Stimulated activated CD8-positive, alpha-beta memory T cell treated with anti-CD3 and anti-CD28 coated beads, Interleukin-7, amount 100 ng/mL, for 1 hour (primary cell): ENCODE measurements around the gene BEND5.

Experiments used
- DNase-seq, 2 donors: peaks; one replicate each; pipeline ENCODE4 v3.0.0-alpha.2; 2020; ENCODE audit warnings: low read depth in 2 of 2

Gene BEND5

DNA sequence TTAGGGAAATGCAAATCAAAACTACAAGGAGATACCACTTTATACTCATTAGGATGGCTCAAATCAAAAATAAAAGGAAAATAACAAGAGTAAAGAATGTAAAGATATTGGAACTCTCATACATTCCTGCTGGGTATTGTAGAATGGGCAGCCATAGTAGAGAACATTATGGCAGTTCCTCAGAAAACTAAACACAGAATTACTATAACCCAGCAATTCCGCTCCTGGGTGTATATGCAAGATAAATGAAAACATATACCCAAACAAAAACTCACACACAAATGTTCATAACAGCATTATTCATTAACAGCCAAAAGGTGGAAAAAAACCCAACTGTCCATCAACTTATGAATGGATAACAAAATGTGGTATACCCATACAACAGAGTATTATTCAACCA is 11.4 kb downstream of the BEND5 start:
- no peak for DNase-seq

DNA sequence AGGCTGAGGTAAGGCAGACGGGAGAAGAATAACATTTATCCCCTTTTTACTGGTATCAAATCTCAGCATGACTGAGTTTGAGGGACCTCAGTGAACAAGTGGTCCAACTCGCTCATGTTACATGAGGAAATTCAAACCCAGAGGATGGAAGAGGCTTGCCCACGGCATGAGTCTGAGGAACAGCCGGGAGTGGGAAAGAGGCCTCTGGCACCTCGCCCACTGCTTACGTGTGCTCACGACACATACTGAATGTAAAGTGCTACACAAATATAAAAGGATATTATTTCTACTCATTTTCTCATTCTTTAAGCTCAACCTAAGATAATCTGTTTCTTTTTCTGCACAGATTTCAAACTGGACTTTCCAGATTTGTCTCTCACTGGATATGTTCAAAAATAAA is 14.7 kb downstream of the BEND5 start:
- no peak for DNase-seq

DNA sequence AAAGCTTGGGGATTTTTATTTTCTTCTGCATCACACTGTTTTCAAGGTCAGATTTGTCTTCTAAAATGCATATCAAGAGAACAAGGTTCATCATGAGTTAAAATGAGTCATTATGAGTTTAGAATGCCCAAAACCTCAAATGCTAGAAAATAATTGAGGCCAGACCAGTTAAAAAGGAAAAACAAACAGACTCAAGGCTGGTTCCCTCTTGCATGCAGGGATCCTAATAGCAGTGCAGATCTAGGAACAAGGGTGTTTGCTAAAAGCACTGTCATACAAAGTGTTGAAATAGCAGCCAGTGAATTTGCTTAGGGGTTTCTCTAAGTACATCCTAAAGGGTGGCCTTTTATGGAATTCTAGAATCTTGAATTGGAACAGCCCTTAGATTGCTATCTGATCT is 15.3 kb downstream of the BEND5 start:
- DNase-seq, result no peak

DNA sequence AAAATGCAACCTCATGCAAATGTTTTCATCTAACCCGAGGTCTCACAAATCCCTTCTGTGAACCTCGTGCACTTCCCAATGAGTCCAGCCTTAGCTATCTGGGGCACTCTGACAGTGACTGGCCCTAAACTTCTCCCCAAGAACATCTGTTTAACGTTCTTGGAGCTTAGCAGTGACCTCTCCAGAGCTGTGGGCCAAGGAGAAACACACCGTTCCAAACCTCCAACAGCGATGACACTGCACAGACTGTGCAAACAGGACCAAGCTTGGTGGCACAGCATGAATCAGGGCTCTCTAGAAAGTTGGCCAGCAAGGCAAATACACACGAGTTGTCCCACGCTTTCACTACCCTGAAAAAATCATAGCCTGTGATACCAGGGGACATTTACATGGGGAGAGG is 15.8 kb downstream of the BEND5 start:
- no peak for DNase-seq

DNA sequence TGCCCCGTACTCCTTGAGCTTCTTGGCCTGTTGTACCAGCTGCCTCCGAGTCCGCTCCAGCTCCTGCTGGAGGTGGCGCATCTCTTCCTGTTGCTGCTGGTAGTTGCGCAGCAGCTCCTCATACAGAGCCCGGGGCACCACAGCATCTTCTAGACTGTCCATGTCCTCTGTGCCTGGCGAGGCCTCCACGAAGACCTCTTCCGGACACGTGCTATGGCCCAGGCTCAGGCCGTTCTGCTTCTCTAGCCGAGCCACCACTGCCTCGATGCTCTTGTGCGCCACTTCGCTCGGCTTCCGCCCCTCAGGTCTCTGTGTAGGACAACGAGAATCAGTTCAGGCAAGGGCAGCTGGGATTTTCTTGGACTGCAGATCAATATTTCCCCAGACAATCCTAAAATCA is 17.7 kb downstream of the BEND5 start:
- no peak for DNase-seq

DNA sequence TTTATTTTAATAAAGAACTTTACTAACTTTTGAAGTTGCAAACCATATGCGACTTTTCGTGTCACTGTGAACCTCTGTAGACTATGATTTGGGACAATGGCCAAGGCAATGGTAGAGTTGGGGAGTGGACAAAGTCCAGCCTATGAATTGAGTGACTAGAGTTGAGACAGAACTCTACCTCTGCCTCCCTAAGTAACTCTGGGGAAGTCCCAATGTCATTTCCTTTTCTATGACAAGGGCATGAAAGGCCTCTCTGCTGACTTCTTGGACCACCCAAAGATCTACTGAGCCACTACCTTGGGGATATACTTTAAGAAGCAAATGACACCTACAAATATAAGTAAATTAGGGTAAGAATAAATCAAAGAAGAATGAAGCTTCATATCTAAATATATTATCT is 19.3 kb downstream of the BEND5 start:
- DNase-seq, result no peak

DNA sequence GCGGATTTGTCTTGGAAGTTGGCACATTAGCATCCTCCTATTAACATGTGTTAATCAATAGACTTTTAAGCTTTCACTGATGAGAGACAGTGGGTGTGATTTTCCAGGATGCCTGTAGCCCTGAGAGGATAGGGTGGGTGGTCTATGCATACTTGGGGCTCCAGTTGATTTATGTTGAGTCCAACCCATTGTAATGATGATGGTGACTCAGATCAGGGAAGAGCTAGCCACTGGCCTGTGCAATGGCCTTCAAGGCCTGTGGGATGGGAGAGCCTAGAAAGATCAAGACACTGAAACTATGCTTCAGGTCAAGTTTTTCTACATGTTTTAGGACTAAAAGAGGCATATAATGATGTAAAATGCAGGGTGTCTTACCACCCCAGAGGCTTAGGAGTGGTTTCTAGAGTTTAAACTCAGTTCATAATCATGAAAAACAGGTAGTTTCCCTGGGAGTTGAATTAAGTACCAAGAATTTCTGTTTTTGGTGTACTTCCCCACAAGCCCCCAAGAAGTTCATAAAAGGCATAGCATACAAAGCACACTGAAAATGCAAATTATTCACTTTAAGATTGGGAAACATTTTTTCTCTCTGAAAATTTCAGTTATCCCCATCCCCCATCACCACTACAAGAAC is 19.9 kb downstream of the BEND5 start:
- no peak for DNase-seq

DNA sequence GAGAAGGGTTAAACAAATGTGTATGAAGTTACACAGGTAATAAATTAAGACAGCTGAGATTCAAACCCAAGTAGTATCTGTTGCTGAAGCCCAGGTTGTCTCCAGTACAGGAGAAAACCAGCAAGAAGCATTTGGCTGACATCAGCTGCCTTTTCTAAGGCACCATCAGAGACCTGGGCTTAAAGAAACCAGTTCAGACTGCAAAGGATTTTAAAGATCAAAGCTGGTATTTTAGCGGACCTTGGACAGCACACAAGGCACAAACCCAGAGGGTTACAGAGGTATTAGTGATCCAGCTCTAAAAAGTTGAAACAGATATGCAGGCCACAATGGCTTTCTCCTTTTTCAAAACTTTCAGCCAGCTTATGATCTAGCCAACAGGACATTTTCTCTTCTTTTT is 23.4 kb downstream of the BEND5 start:
- no peak for DNase-seq

DNA sequence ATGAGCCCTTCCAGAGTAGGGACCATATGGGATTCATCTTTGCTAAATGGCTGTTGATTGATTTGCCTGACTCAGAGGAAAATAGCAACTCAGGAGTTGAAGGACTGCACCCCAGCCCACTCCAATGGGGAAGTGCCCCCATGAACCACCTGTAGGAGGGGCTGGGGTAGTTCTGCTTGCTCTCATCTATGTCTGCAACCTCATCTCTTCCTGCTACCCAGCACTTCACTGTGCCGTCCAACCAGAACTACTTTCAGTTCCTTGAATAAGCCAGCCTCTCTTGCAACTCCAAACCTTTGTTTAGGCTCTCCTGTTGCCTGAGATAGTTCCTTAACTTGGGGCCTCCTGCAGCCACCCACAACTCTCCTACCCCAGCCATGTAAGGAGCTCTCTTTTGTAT is 26.6 kb downstream of the BEND5 start:
- DNase-seq, result no peak

DNA sequence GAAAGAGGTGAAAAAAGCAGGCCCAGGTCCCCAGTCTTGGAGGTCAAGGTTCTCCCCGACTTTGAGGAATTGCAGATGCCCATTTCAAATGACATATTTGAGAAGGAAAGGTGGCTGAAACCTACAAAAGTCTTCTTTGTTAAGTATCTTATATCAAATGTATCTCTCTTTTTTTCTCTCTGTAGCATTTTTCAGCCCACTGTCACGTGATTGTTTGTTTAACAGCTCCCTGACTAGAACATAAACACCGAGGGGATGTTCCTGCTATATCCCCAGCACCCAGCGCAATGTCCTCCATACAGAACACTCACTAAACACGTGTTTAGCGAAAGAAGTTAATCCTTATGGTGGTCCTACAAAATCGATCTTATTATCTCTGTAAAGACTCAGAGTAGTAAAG is 27.6 kb downstream of the BEND5 start:
- DNase-seq, result no peak

DNA sequence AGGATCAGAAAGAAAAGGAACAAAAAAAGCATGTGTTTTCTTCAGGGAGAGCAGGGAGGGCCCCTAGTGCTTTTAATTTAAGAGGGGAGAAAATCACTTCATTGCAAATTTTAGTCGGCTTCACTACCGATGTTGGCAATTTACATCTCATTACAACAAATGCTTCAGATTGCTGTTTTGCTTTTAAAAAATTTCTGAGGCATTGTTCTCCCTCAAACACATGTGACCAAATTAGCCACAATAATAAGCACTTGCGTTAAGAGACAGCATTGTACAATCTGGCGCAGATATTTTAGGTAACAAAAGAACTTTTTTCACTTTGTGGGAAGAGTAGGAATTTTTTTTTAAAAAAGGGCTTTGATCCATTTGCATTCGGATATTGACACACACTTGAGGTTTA is 29.8 kb downstream of the BEND5 start:
- DNase-seq, result no peak

DNA sequence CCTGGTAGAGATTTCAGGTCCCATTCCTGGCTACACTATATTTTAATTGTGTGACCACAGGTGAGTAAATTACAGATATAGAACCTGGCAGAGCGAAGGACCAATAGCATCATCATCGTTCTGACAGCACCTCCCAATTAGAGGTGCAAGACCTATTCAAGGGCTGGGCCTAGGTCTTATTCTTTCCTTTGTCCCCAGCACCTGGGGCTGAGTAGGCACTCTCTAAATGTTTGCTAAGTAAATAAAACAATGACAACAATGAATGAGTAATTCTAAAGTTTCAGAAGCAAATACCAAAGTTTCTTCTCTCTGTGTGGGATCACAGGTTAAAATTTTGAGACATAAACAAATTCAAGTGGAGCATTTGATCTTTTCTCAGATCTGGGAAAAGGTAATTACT is 32.7 kb downstream of the BEND5 start:
- DNase-seq, result no peak

DNA sequence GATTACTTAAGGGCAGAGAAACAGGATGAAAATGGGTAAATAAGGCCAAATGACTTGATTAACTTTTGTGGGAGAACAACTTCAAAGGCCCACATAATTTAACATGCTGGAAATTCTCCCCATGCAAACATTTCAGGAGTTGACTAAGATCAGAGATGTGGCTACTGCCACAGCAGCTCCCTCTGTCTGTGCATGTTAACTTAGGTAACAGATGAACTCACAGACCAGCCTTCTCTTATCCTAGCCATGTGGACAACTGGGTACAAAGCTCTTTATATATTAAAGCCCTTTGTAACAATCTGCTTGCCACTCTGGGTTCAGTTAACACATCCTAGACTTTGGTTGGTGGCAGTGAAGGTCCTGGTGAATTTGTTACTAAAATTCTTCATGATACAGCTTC is 33.2 kb downstream of the BEND5 start:
- DNase-seq, result no peak

DNA sequence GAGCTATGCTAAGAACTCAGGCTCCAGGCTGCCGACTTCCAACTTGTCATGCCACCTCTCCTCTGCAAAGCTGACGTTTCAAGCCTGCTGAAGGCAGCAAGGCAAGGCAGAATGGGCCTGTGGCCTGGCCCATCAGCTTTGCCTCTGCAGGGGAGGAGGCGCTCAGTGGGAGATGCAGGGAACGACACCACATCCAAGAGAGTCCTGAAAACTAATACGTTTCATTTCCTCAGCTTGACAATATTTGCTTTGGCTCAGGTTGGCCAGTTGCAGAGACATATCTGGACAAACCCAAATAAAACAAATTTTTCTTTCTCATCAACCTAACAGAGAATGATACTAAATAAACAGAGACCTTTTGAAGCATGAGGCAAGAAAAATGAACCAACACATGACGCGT is 35.3 kb downstream of the BEND5 start:
- DNase-seq, result no peak

DNA sequence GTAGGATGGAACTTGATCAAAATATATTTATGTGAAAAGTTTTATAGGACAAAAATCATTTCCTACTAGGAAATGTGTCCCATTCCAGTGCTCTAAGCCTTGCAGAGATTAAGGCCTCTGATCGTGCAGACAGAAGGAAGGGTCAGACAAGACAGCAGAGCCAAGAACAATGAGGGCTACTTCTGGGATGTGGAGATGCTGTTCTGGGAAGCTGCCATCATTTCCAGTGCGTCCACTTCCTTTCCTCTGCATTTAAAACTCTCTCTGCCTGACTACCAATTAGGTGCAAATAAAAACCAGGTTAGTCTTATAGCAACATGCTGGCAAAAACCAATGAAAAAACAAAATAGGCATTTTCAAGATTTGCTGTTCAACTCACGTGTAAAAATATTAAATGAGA is 36.1 kb downstream of the BEND5 start:
- DNase-seq, result no peak

DNA sequence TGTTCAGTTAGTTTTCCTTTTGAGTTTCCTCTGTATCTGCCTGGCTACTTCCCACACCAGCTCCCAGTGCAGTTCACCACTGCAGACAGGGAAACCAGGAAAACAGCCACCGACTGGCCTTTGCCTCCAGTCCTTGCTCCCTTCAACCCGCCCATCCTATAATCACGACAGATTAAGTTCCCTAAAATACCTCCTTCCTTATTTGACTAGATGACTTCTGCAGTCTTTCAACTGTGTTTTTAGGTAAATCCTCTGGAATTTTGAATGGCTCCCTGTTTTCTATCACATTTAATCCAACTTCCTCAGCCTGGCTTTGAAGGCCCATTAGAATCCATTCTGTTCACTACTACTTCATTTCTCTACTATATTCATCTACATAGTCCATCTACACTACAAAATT is 37.6 kb downstream of the BEND5 start:
- no peak for DNase-seq

DNA sequence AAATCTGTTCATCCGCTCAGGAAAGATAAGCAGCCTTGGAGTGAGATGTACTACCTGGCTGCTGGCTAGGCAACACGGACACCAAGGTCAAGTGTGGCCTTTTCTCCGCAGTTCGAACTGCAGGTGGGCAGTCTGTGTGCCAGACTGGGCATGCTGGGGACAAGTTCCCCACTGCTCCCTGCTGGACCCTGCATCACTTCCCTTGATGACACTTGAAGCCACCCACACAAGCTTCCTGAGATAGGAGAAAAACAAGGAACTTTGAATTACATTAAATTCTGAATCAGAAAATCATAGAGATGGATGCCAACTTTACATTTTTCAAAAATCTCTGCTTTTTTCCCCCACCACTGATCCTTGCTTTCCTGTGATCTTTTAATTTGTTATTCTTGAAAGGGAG is 38.3 kb downstream of the BEND5 start:
- DNase-seq, result no peak

DNA sequence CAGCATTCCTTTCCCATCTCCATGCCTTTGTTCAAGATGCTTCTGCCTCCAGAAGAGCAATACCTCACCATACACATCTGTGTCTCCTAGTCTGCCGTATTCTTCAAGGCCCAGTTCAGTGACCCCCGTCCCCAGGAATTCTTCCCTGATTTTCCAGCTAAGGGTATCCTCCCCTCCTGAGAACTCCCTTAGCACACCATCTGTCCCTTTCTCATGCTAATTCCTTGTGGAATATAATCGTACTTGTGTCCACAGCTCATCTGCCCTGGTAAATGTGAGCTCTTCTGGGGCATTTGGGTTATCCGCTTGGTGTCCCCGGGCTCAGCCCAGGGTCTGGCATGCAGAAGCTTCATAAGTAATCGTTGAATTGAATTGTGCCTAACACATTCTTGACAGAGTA is 40.9 kb downstream of the BEND5 start:
- DNase-seq, result no peak

DNA sequence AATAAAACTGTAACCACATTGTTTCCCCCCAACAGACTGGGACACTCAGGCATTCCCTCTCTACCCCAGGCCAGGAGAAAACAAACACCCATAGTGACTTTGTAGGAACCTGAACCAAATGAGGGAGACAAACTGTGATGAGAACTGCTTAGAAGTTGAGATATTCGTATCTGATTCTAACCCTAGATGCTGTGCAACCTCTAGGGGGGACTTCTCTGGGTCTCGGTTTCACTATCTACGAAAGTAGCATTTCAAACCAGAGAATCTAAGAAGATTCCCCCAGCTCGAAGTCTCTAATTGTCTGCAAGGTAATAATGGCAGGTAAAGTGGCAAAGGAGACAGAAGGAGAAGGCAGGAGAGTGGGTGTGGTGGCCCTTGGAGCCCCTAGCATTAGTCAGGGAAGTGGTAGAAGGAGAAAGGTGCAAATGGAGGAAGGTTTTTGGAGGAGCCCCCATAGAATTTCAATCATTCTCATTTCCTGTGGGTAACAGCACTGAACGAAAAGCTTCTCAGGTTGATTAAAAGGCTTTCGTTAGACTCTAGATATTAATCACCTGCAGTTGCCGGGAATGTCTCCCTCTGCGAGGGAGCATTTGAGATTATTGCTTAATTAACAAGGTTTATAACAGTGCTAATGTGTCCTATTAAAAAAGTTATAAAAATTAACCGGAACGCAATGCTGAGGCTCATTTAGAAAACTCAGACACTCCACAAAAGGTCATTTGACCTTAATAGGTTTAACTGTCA is 46.4 kb downstream of the BEND5 start:
- no peak for DNase-seq

DNA sequence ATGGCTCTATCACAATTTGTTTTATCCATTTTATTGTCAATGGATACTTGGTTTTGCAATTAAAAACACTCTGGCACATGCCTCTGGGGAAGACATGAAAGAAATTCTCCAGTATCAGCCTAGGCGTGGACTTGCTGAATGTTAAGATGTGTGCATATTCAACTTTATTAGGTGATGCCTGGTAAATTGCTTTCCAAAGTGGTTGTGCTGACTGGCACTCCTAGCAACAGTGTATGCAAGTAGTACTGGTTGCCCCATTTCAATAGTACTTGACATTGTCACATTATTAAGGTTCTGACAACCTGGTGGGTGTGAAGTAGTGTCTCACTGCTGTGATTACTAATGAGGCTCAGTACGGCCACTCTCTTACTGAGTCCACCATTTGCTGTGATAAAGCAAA is 48.1 kb downstream of the BEND5 start:
- no peak for DNase-seq

DNA sequence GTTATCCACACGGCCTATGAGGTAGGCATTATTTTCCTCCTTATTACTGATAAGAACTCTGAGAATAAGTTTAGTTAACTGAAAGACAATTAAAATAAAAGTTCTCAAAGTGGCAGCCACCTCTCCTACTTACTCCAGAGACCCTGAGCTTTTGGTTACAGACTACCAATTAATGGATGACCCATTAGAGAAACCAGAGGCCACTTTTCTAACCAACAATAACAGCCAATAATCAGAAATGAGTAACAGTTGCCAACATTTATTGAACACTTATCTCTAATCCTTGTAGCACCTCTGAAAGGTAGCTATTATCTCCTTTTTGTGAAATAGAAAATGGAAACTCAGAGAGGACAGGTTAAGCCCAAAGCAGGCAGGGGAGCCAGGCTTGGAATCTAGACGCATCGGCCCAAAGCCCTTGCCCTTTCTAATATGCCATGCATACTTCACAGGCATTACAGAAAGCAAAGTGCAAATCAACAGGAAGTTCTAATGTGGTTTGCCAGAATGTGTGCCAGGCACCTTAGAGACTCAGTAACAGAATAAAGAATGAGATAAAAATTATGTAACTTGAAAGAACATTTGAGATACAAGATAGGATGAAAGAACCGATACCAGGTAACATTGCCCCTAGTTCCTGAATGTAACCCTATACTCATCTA is 50.0 kb downstream of the BEND5 start:
- no peak for DNase-seq

DNA sequence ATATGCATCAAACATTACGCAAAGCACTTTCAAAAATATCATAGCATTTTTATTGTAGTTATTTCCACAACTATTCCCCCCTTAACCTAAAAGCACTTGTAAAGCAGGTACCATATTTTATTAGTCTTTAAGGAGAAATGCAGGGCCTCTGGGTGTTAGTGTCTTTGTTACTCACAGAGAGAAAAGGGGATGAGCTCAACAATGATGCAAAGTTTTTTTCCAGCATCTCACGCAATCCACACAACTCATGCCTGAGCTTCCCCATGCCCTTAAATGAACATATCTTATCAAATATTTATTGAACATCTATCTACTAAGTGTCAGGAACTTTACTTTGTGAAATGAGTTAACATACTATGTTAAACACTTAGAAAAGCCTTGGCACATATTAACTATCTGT is 50.6 kb downstream of the BEND5 start:
- no peak for DNase-seq

DNA sequence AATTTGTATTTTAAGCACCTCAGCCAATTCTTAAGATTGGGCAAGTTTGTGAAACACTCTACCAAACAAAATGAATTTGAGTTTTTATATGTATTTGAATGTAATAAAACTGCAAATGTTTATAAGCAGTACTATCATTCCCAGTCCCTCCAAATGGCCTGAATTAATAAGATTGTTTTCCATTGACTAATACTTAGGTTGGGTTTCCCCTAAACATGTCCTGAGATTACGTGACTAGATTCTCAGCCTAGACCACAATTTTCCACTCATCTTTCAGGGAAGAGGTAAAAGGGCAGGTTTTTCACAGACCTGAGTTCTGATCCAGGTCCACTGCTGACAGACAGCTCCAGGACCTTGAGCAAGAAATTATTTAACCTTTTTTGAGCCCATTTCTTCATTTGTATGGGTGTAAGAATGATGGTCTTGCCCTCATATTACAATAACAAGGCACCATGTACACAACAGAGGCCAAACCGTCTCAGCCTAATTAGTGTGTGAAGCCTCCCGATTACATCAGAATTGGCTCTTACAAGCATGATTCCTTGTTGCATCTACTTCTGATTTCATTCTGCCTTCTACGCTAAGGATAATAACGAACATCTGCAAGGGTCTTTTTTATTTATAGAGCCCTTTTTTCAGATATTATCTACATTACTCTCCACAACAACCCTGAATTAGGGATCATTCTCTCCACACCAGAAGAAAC is 51.2 kb downstream of the BEND5 start:
- DNase-seq, result no peak
